GM12878 (cell line): ENCODE measurements around the gene CCDC12. TPM values are rescaled to one million over a fixed set of nuclear protein-coding genes. Genes with fewer than 3 reads are reported as not detected.

Source experiments
- ATAC-seq: fragments of 200-7000 bp; cut with Tn5 transposase; 3 replicates; pipeline ENCODE4 v1.9.1; 2020; ENCODE audit warnings: mild to moderate bottlenecking, moderate library complexity
- BruUV-seq: library from RNA; stranded (reverse); fragments of 400-500 nt; replicated peaks from 2 replicates; lab custom pipeline; 2021; lab: Mats Ljungman, UMichigan
- CTCF ChIA-PET: fragments of 300-600 bp; sonication (Branson Sonifier 250); formaldehyde crosslinking; extraction: SDS; loops from one replicate; lab custom pipeline; 2021; ENCODE audit warnings: inconsistent platforms; lab: Yijun Ruan, JAX
- POLR2A ChIA-PET: fragments of 350-600 bp; formaldehyde crosslinking; extraction: SDS; loops from one replicate; lab custom pipeline; 2021; ENCODE audit warnings: inconsistent platforms; lab: Charles Lee
- RAD21 ChIA-PET: fragments of 300-600 bp; sonication (Branson Sonifier 250); formaldehyde crosslinking; loops from one replicate; lab custom pipeline; 2023; ENCODE audit warnings: antibody characterized with exemption; ENCODE audit not compliant: unreplicated experiment; lab: Charles Lee
- SMC1A ChIA-PET: fragments of 300-600 bp; sonication (Branson Sonifier 250); formaldehyde crosslinking; loops from one replicate; lab custom pipeline; 2023; ENCODE audit not compliant: unreplicated experiment, uncharacterized antibody; lab: Charles Lee
- DNase-seq: peaks from one replicate; pipeline ENCODE4 v3.0.0-alpha.2; 2011; ENCODE audit warnings: low read depth, low spot score
- FAIRE-seq: peaks from 3 replicates; lab custom pipeline; 2011; peaks lifted over from hg19 to GRCh38; lab: Jason Lieb, UNC
- H2AFZ ChIP-seq: 2 replicates; pipeline ENCODE4 v1.6.0; 2011; ENCODE audit warnings: low read depth, low read length, control low read depth; ENCODE audit not compliant: control insufficient read depth
- H3K27ac ChIP-seq: 2 replicates; pipeline ENCODE4 v1.5.1; 2011; ENCODE audit warnings: control low read depth; ENCODE audit not compliant: control insufficient read depth, insufficient read depth
- H3K27me3 ChIP-seq, 2 experiments: replicated peaks in 1 of 2; 2 replicates each; pipeline versions ENCODE4 v1.6.0 to v1.6.1; 2011; ENCODE audit warnings: low read length in 1 of 2; ENCODE audit not compliant: control insufficient read depth in 2 of 2, insufficient read depth in 2 of 2
- H3K36me3 ChIP-seq, 2 experiments: 2 replicates each; pipeline ENCODE4 v1.5.1; 2011; ENCODE audit warnings: low read length in 1 of 2; ENCODE audit not compliant: control insufficient read depth in 2 of 2, insufficient read depth in 2 of 2
- H3K4me1 ChIP-seq: 2 replicates; pipeline ENCODE4 v1.6.1; 2011; ENCODE audit warnings: mild to moderate bottlenecking, low read length, moderate library complexity, mixed read lengths; ENCODE audit not compliant: control insufficient read depth, insufficient read depth
- H3K4me2 ChIP-seq: 2 replicates; pipeline ENCODE4 v1.6.0; 2011; ENCODE audit warnings: control low read depth; ENCODE audit not compliant: control insufficient read depth, insufficient read depth
- H3K4me3 ChIP-seq: fragments of 200-600 bp; sonication (generic); 2 replicates; pipeline ENCODE4 v1.5.1; 2016
- H3K79me2 ChIP-seq: 2 replicates; pipeline ENCODE4 v1.6.0; 2011; ENCODE audit warnings: low read length; ENCODE audit not compliant: control insufficient read depth, insufficient read depth
- H3K9ac ChIP-seq: 2 replicates; pipeline ENCODE4 v1.8.0; 2011; ENCODE audit warnings: low read length, control low read depth, mixed read lengths; ENCODE audit not compliant: control insufficient read depth, insufficient read depth
- H3K9me3 ChIP-seq: replicated peaks from 3 replicates; pipeline ENCODE4 v1.5.1; 2011; ENCODE audit warnings: mild to moderate bottlenecking, low read length; ENCODE audit not compliant: control insufficient read depth, insufficient read depth
- H4K20me1 ChIP-seq: 2 replicates; pipeline ENCODE4 v1.6.0; 2011; ENCODE audit not compliant: control insufficient read depth, insufficient read depth
- CTCF ChIP-seq, 3 experiments: IDR thresholded peaks in 2 of 3; conservative IDR thresholded peaks in 1 of 3; 2 replicates each; pipeline ENCODE4 v1.5.1; 2011; ENCODE audit warnings: low read depth in 3 of 3, low read length in 3 of 3, mild to moderate bottlenecking in 3 of 3, control low read depth in 2 of 3, moderate library complexity in 2 of 3, inconsistent platforms in 1 of 3, mixed read lengths in 1 of 3; ENCODE audit not compliant: control insufficient read depth in 2 of 3, insufficient read depth in 1 of 3; ENCODE audit errors: extremely low read depth in 1 of 3
- ESRRA ChIP-seq: IDR thresholded peaks from 2 replicates; pipeline ENCODE4 v1.6.1; 2012; ENCODE audit warnings: mild to moderate bottlenecking, low read length, improper control_type of control experiment
- MEF2B ChIP-seq: fragments of 450-650 bp; IDR thresholded peaks from 2 replicates; pipeline ENCODE4 v1.6.1; 2018; ENCODE audit warnings: mild to moderate bottlenecking, moderate library complexity; ENCODE audit not compliant: partially characterized antibody, poor library complexity, severe bottlenecking
- MTA2 ChIP-seq: fragments of 450-650 bp; IDR thresholded peaks from 2 replicates; pipeline ENCODE4 v1.6.1; 2016; ENCODE audit warnings: low read depth, mild to moderate bottlenecking, moderate library complexity
- RAD51 ChIP-seq: fragments of 450-650 bp; IDR thresholded peaks from 2 replicates; pipeline ENCODE4 v1.6.1; 2016; ENCODE audit warnings: moderate library complexity, mild to moderate bottlenecking, inconsistent platforms
- RFX5 ChIP-seq: IDR thresholded peaks from 2 replicates; pipeline ENCODE4 v1.6.1; 2011; ENCODE audit warnings: low read depth, low read length, improper control_type of control experiment
- YY1 ChIP-seq: IDR thresholded peaks from 2 replicates; pipeline ENCODE4 v1.6.1; 2011; ENCODE audit warnings: low read depth, mild to moderate bottlenecking, low read length
- WGBS: methylation state at CpG from one replicate; pipeline ENCODE4 v1.1.6; 2016; ENCODE audit warnings: low lambda C conversion rate; ENCODE audit not compliant: insufficient replicate concordance, insufficient coverage; ENCODE audit errors: missing lambda C conversion rate; 5-methylcytosine and 5-hydroxymethylcytosine counted together
- in situ Hi-C: fragments of 300-500 bp; cut with MboI; formaldehyde crosslinking; loops from 9 replicates; pipeline ENCODE4 v1.14.3; 2018; ENCODE audit warnings: mixed read lengths
- intact Hi-C: fragments of 100-400 bp; cut with micrococcal nuclease; formaldehyde crosslinking; loops from one replicate; pipeline ENCODE4 v1.14.2; 2022; ENCODE audit not compliant: unreplicated experiment
- polyA plus RNA-seq, 11 experiments: library from polyadenylated mRNA; depleted of rRNA in 4 of 11; unstranded in 6 of 11; stranded (reverse) in 5 of 11; fragments of >200 nt; fragmentation: Nextera tagmentation in 4 of 11; fragmentation: Illumina TruSeq in 1 of 11; extraction: Ambion mirVana in 4 of 11; extraction: Trizol in 1 of 11; gene quantifications; 1 replicate in 1 of 11; 2 replicates in 10 of 11; pipeline versions ENCODE4 v1.2.1 to v1.2.3, GENCODE V29; 2011 to 2016; ENCODE audit warnings: inconsistent platforms in 2 of 11, missing spikeins in 2 of 11, low read depth in 1 of 11
- total RNA-seq, 4 experiments: library from RNA; depleted of rRNA in 3 of 4; stranded (reverse); fragments of >200 nt in 3 of 4; fragmentation: Illumina TruSeq in 1 of 4; extraction: Trizol in 1 of 4; gene quantifications; 2 replicates each; pipeline versions ENCODE4 v1.2.1 to v1.2.3, GENCODE V29; 2013 to 2021
- TF ChIP-seq, protein P1 (sequence below): fragments of 450-650 bp; formaldehyde crosslinking; IDR thresholded peaks from 2 replicates; pipeline ENCODE4 v1.4.0; 2020; ENCODE audit warnings: mild to moderate bottlenecking, moderate library complexity
- TF ChIP-seq, protein P2 (sequence below): fragments of 450-650 bp; formaldehyde crosslinking; IDR thresholded peaks from 2 replicates; pipeline ENCODE4 v1.4.0; 2022; ENCODE audit warnings: mild to moderate bottlenecking, moderate library complexity

CCDC12 gene
- total and polyA plus RNA-seq, 10 of the 15 experiments (the other 5 are each of a cell fraction or from before 2014, with no cell fraction given), result 9.2 to 91.4 (median 61.3) TPM

DNA sequence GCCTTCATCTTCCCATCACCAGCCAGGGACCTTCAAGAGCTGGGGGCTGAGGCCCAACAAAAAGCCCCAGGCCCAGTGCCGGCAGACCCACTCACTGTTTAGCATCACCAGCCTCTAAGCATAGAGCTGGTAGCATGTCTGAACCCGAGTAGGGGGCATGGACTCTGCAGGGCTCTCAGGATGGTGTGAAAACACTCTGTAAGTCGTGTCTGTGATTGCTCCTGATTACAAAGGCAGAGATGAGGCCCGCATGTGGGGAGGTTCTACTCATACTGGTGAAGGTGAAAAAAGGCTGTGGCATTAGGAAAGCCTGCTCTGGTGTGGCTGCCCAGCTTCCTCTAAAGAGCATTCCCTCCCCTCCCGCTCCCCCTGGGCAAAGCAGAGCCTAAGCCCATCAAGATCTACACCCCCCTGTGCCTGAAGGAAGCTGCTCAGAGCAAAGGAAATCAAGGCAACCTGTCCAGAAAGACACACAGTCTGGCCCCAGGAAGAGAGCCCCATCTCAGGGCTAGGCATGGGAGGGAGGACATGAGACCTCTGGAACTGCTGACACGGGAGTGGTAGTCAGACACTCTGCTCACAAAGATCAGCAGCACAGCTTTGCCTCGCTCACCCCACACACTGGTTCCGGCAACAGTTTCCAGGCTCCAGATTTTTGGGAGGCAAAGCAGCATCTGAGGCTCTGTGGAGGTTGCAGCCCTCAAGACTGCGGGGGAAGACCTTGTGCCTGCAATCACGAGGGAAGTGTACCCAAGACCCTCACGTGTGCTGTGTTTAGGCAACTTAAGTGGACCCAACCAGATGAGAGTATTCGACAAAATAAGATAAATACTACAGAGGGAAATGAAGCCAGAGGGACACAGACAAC lies 36.7 kb downstream of the CCDC12 start:
- ChIA-PET POLR2A (interaction anchor here (0.8 to 5.2 kb wide), 3 partner anchors 8 to 36 kb away, joined by 4 to 44 read pairs (median 6); partner anchors contain the start of gene CCDC12), CTCF (no interaction called here), SMC1A (interaction anchor here (1.1 to 17.5 kb wide), 3 partner anchors 9 to 26 kb away, joined by 3 to 298 read pairs (median 53); no protein-coding TSS in a partner anchor), RAD21 (interaction anchor here (0.7 to 2.4 kb wide), 3 partner anchors 12 to 339 kb away, joined by 4 to 8 read pairs (median 6); no protein-coding TSS in a partner anchor)
- H3K79me2 ChIP-seq, result peaks cover 74% of the 10 kb centered on the region
- 76% methylated on average over 12 of the region's 12 CpGs for WGBS
- FAIRE-seq (no peak), DNase-seq (no peak), ATAC-seq (no peak)
- H3K4me3 ChIP-seq, result no peak overlapping the region
- intact Hi-C loops (no loop called here), in situ Hi-C loops (no loop called here)
- no TSS peak for BruUV-seq
- H2AFZ ChIP-seq, result no peak overlapping the region
- peaks cover 40 to 55% of the 10 kb centered on the region in 2 experiments for H3K36me3 ChIP-seq
- no peak overlapping the region for H3K9ac ChIP-seq
- peaks cover 19% of the 10 kb centered on the region for H3K4me1 ChIP-seq
- no peaks in the 10 kb centered on the region for H4K20me1 ChIP-seq
- H3K27me3 ChIP-seq, result no peaks in the 10 kb centered on the region
- no peaks in the 10 kb centered on the region for H3K9me3 ChIP-seq
- peak overlapping the region; percentile 30; the same call in 1 of the 2 replicates for H3K4me2 ChIP-seq
- peak overlapping the region; percentile 61 for H3K27ac ChIP-seq
- TF ChIP-seq CTCF (IDR thresholded peaks at IDR 0.05 in 2 of 3, conservative IDR thresholded peaks at IDR 0.05 in 1 of 3; ENCODE audit: control insufficient read depth in 2 of 3, extremely low read depth in 1 of 3, insufficient read depth in 1 of 3, low read depth in 3 of 3, low read length in 3 of 3) (no peak), RAD51 (no peak), ESRRA (no peak), YY1 (no peak), RFX5 (no peak), MTA2 (no peak), MEF2B (no peak)
- TF ChIP-seq, protein P1, sequence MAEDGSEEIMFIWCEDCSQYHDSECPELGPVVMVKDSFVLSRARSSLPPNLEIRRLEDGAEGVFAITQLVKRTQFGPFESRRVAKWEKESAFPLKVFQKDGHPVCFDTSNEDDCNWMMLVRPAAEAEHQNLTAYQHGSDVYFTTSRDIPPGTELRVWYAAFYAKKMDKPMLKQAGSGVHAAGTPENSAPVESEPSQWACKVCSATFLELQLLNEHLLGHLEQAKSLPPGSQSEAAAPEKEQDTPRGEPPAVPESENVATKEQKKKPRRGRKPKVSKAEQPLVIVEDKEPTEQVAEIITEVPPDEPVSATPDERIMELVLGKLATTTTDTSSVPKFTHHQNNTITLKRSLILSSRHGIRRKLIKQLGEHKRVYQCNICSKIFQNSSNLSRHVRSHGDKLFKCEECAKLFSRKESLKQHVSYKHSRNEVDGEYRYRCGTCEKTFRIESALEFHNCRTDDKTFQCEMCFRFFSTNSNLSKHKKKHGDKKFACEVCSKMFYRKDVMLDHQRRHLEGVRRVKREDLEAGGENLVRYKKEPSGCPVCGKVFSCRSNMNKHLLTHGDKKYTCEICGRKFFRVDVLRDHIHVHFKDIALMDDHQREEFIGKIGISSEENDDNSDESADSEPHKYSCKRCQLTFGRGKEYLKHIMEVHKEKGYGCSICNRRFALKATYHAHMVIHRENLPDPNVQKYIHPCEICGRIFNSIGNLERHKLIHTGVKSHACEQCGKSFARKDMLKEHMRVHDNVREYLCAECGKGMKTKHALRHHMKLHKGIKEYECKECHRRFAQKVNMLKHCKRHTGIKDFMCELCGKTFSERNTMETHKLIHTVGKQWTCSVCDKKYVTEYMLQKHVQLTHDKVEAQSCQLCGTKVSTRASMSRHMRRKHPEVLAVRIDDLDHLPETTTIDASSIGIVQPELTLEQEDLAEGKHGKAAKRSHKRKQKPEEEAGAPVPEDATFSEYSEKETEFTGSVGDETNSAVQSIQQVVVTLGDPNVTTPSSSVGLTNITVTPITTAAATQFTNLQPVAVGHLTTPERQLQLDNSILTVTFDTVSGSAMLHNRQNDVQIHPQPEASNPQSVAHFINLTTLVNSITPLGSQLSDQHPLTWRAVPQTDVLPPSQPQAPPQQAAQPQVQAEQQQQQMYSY (CRISPR knock-in tag), result no peak
- TF ChIP-seq, protein P2, sequence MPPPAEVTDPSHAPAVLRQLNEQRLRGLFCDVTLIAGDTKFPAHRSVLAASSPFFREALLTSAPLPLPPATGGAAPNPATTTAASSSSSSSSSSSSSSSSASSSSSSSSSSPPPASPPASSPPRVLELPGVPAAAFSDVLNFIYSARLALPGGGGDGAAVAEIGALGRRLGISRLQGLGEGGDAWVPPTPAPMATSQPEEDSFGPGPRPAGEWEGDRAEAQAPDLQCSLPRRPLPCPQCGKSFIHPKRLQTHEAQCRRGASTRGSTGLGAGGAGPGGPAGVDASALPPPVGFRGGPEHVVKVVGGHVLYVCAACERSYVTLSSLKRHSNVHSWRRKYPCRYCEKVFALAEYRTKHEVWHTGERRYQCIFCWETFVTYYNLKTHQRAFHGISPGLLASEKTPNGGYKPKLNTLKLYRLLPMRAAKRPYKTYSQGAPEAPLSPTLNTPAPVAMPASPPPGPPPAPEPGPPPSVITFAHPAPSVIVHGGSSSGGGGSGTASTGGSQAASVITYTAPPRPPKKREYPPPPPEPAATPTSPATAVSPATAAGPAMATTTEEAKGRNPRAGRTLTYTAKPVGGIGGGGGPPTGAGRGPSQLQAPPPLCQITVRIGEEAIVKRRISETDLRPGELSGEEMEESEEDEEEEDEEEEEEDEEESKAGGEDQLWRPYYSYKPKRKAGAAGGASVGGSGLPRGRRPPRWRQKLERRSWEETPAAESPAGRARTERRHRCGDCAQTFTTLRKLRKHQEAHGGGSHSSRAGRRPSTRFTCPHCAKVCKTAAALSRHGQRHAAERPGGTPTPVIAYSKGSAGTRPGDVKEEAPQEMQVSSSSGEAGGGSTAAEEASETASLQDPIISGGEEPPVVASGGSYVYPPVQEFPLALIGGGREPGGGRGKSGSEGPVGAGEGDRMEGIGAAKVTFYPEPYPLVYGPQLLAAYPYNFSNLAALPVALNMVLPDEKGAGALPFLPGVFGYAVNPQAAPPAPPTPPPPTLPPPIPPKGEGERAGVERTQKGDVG (CRISPR knock-in tag), result no peak
